CD4-positive, alpha-beta T cell (primary cell): ENCODE measurements around the gene MYRIP. TPM values are rescaled to one million over a fixed set of nuclear protein-coding genes. Genes with fewer than 3 reads are reported as not detected.

ENCODE experiments used
- ATAC-seq: fragments of 200-7000 bp; cut with Tn5 transposase; one replicate; pipeline ENCODE4 v1.10.0; 2022; ENCODE audit warnings: mild to moderate bottlenecking; ENCODE audit not compliant: poor library complexity
- CTCF ChIA-PET: fragments of 350-600 bp; sonication (Branson Sonifier 250); formaldehyde crosslinking; loops from one replicate; lab custom pipeline; 2021; ENCODE audit warnings: antibody characterized with exemption, inconsistent platforms; lab: Charles Lee
- POLR2A ChIA-PET: fragments of 350-600 bp; sonication (Branson Sonifier 250); formaldehyde crosslinking; loops from one replicate; lab custom pipeline; 2021; ENCODE audit warnings: antibody characterized with exemption, inconsistent platforms; lab: Charles Lee
- DNase-seq, 14 experiments: peaks; one replicate each; pipeline ENCODE4 v3.0.0-alpha.2; 2013 to 2020; ENCODE audit warnings: mixed read lengths in 2 of 14
- H3K27ac ChIP-seq, 2 donors: one replicate each; pipeline versions ENCODE4 v1.5.1 to v1.7.0; 2013; ENCODE audit warnings: low read length in 2 of 2, low read depth in 1 of 2, mild to moderate bottlenecking in 1 of 2
- H3K27me3 ChIP-seq, 2 experiments: 1 replicate in 1 of 2; 2 replicates in 1 of 2; pipeline versions ENCODE4 v1.6.1 to v1.7.0; 2013; ENCODE audit warnings: low read length in 2 of 2, control low read depth in 1 of 2, mild to moderate bottlenecking in 1 of 2, moderate library complexity in 1 of 2; ENCODE audit not compliant: insufficient read depth in 2 of 2, control insufficient read depth in 1 of 2
- H3K36me3 ChIP-seq: one replicate; pipeline ENCODE4 v1.6.1; 2013; ENCODE audit warnings: low read length, control low read depth; ENCODE audit not compliant: insufficient read depth
- H3K4me1 ChIP-seq: one replicate; pipeline ENCODE4 v1.6.1; 2013; ENCODE audit warnings: low read length, control low read depth; ENCODE audit not compliant: insufficient read depth
- H3K4me3 ChIP-seq: one replicate; pipeline ENCODE4 v1.5.1; 2013; ENCODE audit warnings: mild to moderate bottlenecking, low read length, moderate library complexity
- H3K9me3 ChIP-seq, 2 experiments: 1 replicate in 1 of 2; 2 replicates in 1 of 2; pipeline versions ENCODE4 v1.6.1 to v1.7.0; 2013; ENCODE audit warnings: low read length in 2 of 2, mild to moderate bottlenecking in 2 of 2, control low read depth in 1 of 2, moderate library complexity in 1 of 2; ENCODE audit not compliant: control insufficient read depth in 1 of 2, insufficient read depth in 1 of 2
- H3K27ac Mint-ChIP-seq: one replicate; pipeline ENCODE4 v1.8.0; 2020; ENCODE audit warnings: mixed read lengths
- H3K27me3 Mint-ChIP-seq: one replicate; pipeline ENCODE4 v1.8.0; 2021; ENCODE audit warnings: mixed read lengths
- H3K36me3 Mint-ChIP-seq: one replicate; pipeline ENCODE4 v1.8.0; 2021; ENCODE audit warnings: low read depth, mixed read lengths
- H3K4me1 Mint-ChIP-seq: one replicate; pipeline ENCODE4 v1.8.0; 2021; ENCODE audit warnings: low read depth, mixed read lengths
- H3K4me3 Mint-ChIP-seq: one replicate; pipeline ENCODE4 v1.8.0; 2020; ENCODE audit warnings: mild to moderate bottlenecking, mixed read lengths
- H3K9me3 Mint-ChIP-seq: one replicate; pipeline ENCODE4 v1.8.0; 2020; ENCODE audit warnings: mixed read lengths
- intact Hi-C, 2 experiments: fragments of 100-400 bp; cut with DNase I in 1 of 2; cut with micrococcal nuclease in 1 of 2; formaldehyde crosslinking; loops; one replicate each; pipeline versions ENCODE4 v1.15.1 to v1.9.0; 2023 to 2025; cut with DNase I, micrococcal nuclease
- total RNA-seq, 174 experiments: library from RNA in 2 of 174; stranded (reverse) in 2 of 174; gene quantifications; one replicate each; pipeline ENCODE4 v1.2.3 and lab custom pipeline; 2021 to 2026
- TF ChIP-seq, protein P1 (sequence below): fragments of 200-600 bp; IDR thresholded peaks from one replicate; pipeline ENCODE4 v1.8.0; 2022; ENCODE audit warnings: antibody characterized with exemption, mild to moderate bottlenecking

Gene MYRIP
- total RNA-seq, 2 experiments from 2014 or later = not detected

DNA sequence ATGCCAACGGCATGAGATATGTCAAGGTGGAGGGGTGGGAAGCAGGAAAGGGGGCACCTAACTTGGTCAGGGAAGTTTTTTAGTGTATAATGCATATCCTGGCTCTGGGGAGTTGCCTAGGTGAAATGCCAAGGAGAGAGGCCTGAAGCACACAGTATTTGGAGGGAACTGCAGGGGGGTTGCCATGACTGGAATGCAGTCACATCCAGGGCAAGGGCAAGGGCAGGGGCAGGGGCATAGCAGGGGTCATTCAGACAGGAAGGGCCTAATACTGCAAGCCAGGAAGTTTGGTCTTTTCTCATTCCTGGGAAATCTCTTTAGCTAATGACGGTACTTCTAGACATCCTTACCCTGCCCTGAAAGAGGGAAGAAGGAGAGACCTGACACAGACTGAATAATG, 60.5 kb downstream of the MYRIP start:
- CTCF ChIA-PET = no interaction called here
- POLR2A ChIA-PET = no interaction called here
- H3K4me3 Mint-ChIP-seq = no peak overlapping the region
- TF ChIP-seq, protein P1, sequence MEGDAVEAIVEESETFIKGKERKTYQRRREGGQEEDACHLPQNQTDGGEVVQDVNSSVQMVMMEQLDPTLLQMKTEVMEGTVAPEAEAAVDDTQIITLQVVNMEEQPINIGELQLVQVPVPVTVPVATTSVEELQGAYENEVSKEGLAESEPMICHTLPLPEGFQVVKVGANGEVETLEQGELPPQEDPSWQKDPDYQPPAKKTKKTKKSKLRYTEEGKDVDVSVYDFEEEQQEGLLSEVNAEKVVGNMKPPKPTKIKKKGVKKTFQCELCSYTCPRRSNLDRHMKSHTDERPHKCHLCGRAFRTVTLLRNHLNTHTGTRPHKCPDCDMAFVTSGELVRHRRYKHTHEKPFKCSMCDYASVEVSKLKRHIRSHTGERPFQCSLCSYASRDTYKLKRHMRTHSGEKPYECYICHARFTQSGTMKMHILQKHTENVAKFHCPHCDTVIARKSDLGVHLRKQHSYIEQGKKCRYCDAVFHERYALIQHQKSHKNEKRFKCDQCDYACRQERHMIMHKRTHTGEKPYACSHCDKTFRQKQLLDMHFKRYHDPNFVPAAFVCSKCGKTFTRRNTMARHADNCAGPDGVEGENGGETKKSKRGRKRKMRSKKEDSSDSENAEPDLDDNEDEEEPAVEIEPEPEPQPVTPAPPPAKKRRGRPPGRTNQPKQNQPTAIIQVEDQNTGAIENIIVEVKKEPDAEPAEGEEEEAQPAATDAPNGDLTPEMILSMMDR = no peak
- no peaks in the 10 kb centered on the region for H3K27me3 Mint-ChIP-seq
- ATAC-seq (no peak), DNase-seq (no peak)
- no peak overlapping the region for H3K27ac ChIP-seq
- H3K9me3 ChIP-seq = no peaks in the 10 kb centered on the region
- no peaks in the 10 kb centered on the region for H3K4me1 Mint-ChIP-seq
- no peaks in the 10 kb centered on the region for H3K36me3 Mint-ChIP-seq
- H3K4me1 ChIP-seq = no peaks in the 10 kb centered on the region
- intact Hi-C loops = no loop called here
- H3K9me3 Mint-ChIP-seq = peaks cover 8% of the 10 kb centered on the region
- H3K4me3 ChIP-seq = no peak overlapping the region
- H3K27ac Mint-ChIP-seq = no peak overlapping the region
- H3K27me3 ChIP-seq = no peaks in the 10 kb centered on the region
- no peaks in the 10 kb centered on the region for H3K36me3 ChIP-seq

DNA sequence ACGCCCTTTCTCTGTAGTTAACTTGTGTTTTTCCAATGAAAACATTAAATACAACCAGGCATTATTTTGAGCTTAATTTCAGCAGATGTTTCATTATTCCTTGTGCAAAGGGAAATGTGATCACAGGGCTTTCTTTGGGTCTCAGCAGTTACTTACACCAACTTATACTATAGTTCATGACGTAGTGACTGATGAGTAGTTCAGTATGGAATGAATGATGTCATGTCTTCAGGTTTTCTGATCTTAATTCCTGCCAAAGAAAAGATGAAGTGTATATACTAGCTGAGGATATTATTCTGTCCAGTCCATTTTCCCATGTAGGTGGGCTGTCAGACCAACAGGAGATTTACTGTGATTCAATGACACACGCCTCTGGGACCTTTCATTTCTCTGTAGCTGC, 61.3 kb downstream of the MYRIP start:
- POLR2A ChIA-PET = no interaction called here
- Histone ChIP-seq H3K4me3 (no peak overlapping the region), H3K9me3 (no peaks in the 10 kb centered on the region), H3K4me1 (no peaks in the 10 kb centered on the region), H3K27me3 (no peaks in the 10 kb centered on the region), H3K27ac (no peak overlapping the region), H3K36me3 (no peaks in the 10 kb centered on the region)
- Mint-ChIP-seq H3K4me3 (no peak overlapping the region), H3K27ac (no peak overlapping the region), H3K9me3 (peaks cover 6% of the 10 kb centered on the region), H3K36me3 (no peaks in the 10 kb centered on the region), H3K4me1 (no peaks in the 10 kb centered on the region), H3K27me3 (no peaks in the 10 kb centered on the region)
- CTCF ChIA-PET = no interaction called here
- DNase-seq = no peak
- TF ChIP-seq, protein P1 = no peak
- intact Hi-C loops = no loop called here
- no peak for ATAC-seq

DNA sequence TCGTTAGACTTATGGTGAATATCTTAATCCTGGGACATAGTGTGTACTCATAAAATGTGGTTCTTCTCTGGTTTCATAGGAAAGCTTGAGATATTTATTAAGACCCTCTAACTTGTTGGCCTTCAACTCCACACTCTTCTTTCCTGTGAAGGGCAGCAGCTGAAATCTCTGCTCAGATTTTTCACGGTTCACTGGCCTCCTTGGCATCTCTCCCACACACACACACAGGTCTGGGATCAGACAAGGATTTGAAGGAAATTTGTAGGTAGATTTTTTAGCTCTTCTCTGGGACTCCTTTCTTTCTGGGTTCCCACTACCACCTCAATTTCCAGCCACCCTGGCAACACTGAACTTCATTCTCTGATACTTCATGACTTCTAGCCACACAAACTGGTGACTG, 70.2 kb downstream of the MYRIP start:
- ChIA-PET POLR2A (no interaction called here), CTCF (no interaction called here)
- peaks cover 5% of the 10 kb centered on the region for H3K9me3 Mint-ChIP-seq
- H3K27me3 ChIP-seq = no peaks in the 10 kb centered on the region
- H3K9me3 ChIP-seq = peaks cover 0 to 6% of the 10 kb centered on the region in 2 experiments
- H3K27me3 Mint-ChIP-seq = peaks cover 13% of the 10 kb centered on the region
- TF ChIP-seq, protein P1 = no peak
- ATAC-seq = no peak
- H3K4me1 Mint-ChIP-seq = no peaks in the 10 kb centered on the region
- no peak for DNase-seq
- no peaks in the 10 kb centered on the region for H3K36me3 ChIP-seq
- no peaks in the 10 kb centered on the region for H3K36me3 Mint-ChIP-seq
- no peak overlapping the region for H3K27ac ChIP-seq
- no peak overlapping the region for H3K4me3 Mint-ChIP-seq
- no peak overlapping the region for H3K4me3 ChIP-seq
- H3K27ac Mint-ChIP-seq = no peak overlapping the region
- H3K4me1 ChIP-seq = no peaks in the 10 kb centered on the region
- intact Hi-C loops = no loop called here
